Lower leg skin (tissue), 3 donors: ENCODE measurements around the gene TNFAIP2.

Experiments
- CTCF ChIP-seq, 3 donors: fragments of 450-650 bp; IDR thresholded peaks; one replicate each; pipeline ENCODE4 v1.5.1; 2016; ENCODE audit warnings: antibody characterized with exemption in 3 of 3, mild to moderate bottlenecking in 3 of 3, moderate library complexity in 2 of 3
- POLR2A ChIP-seq, 2 donors: fragments of 450-650 bp; IDR thresholded peaks; one replicate each; pipeline ENCODE4 v1.6.1; 2016 to 2017; ENCODE audit warnings: antibody characterized with exemption in 2 of 2, mild to moderate bottlenecking in 1 of 2, moderate library complexity in 1 of 2

DNA sequence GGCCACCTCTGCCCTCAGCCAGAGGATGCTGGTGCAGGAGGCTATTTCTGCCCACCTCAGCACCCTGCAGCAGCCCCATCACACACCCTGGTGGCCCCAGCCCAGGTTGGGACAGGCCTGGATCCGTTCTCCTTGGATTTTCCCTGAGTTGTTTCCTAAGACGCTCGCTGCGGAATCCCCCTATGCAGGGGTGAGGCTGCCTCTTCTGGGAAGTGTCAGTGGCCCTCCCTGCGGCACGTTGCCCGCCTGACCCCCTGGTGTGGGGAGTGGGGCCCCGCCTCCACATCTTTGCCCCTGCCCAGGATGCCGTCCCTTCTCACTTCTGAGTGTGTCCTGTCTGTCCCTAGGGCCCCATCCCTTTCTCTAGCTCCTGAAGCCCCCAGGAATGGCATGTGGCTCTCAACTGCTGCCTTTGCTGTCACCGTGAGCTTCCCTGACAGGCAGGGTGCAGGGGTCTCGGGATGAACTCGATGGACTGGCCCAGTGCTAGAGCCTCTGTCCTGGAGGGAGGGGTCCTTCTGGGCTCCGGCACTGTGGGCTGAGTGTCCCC is 29.3 kb upstream of the TNFAIP2 start:
- TF ChIP-seq CTCF (IDR thresholded peaks at IDR 0.05) (no peak), POLR2A (IDR thresholded peaks at IDR 0.05) (no peak)
